HEK293 (cell line): Measurements from ENCODE around the gene OSBPL1A.

Experiments used
- BCL11A ChIP-seq: fragments of 450-650 bp; formaldehyde crosslinking; IDR thresholded peaks from 2 replicates; pipeline ENCODE4 v1.5.1; 2016; ENCODE audit warnings: low read depth, missing biosample characterization, missing genetic modification characterization
- HOXC10 ChIP-seq: sonication (generic); formaldehyde crosslinking; IDR thresholded peaks from 2 replicates; pipeline ENCODE4 v1.8.1; 2023; ENCODE audit warnings: mild to moderate bottlenecking, missing genetic modification reagents
- HOXD13 ChIP-seq: sonication (generic); formaldehyde crosslinking; IDR thresholded peaks from 2 replicates; pipeline ENCODE4 v1.8.0; 2022; ENCODE audit warnings: missing genetic modification reagents, borderline replicate concordance
- KLF16 ChIP-seq: fragments of 450-650 bp; formaldehyde crosslinking; IDR thresholded peaks from 2 replicates; pipeline ENCODE4 v1.5.1; 2017; ENCODE audit warnings: missing biosample characterization, missing genetic modification characterization
- KLF9 ChIP-seq: fragments of 450-650 bp; formaldehyde crosslinking; IDR thresholded peaks from 2 replicates; pipeline ENCODE4 v1.5.1; 2016; ENCODE audit warnings: missing biosample characterization, missing genetic modification characterization, low read depth
- OSR2 ChIP-seq: fragments of 450-650 bp; formaldehyde crosslinking; IDR thresholded peaks from 2 replicates; pipeline ENCODE4 v1.5.1; 2016; ENCODE audit warnings: missing biosample characterization, missing genetic modification characterization
- PRDM1 ChIP-seq: fragments of 450-650 bp; formaldehyde crosslinking; IDR thresholded peaks from 2 replicates; pipeline ENCODE4; 2016; ENCODE audit warnings: missing biosample characterization, missing genetic modification characterization
- SALL2 ChIP-seq: fragments of 450-650 bp; formaldehyde crosslinking; IDR thresholded peaks from 2 replicates; pipeline ENCODE4 v1.5.0; 2017; ENCODE audit warnings: missing biosample characterization, mild to moderate bottlenecking, missing genetic modification characterization, borderline replicate concordance
- SCRT1 ChIP-seq: fragments of 450-650 bp; formaldehyde crosslinking; IDR thresholded peaks from 2 replicates; pipeline ENCODE4 v1.5.1; 2016; ENCODE audit warnings: missing biosample characterization, missing genetic modification characterization, borderline replicate concordance
- ZNF202 ChIP-seq: fragments of 450-650 bp; formaldehyde crosslinking; IDR thresholded peaks from 2 replicates; pipeline ENCODE4 v1.5.1; 2016; ENCODE audit warnings: missing biosample characterization, missing genetic modification characterization, borderline replicate concordance
- ZNF23 ChIP-seq: fragments of 450-650 bp; formaldehyde crosslinking; IDR thresholded peaks from 2 replicates; pipeline ENCODE4 v1.5.1; 2016; ENCODE audit warnings: missing biosample characterization, missing genetic modification characterization, borderline replicate concordance
- ZNF501 ChIP-seq: fragments of 450-650 bp; formaldehyde crosslinking; IDR thresholded peaks from 2 replicates; pipeline ENCODE4 v1.5.1; 2016; ENCODE audit warnings: missing biosample characterization, missing genetic modification characterization
- ZNF510 ChIP-seq: fragments of 450-650 bp; formaldehyde crosslinking; IDR thresholded peaks from 2 replicates; pipeline ENCODE4 v1.5.1; 2018; ENCODE audit warnings: mild to moderate bottlenecking, missing genetic modification characterization, missing biosample characterization; ENCODE audit not compliant: insufficient replicate concordance
- ZNF549 ChIP-seq: fragments of 450-650 bp; IDR thresholded peaks from 2 replicates; pipeline ENCODE4 v1.5.1; 2018; ENCODE audit warnings: missing biosample characterization, missing genetic modification characterization, mild to moderate bottlenecking, inconsistent platforms, moderate library complexity
- ZNF596 ChIP-seq: fragments of 450-650 bp; IDR thresholded peaks from 2 replicates; pipeline ENCODE4 v1.5.0; 2018; ENCODE audit warnings: missing biosample characterization, mild to moderate bottlenecking, missing genetic modification characterization, moderate library complexity
- ZNF610 ChIP-seq: fragments of 450-650 bp; formaldehyde crosslinking; IDR thresholded peaks from 2 replicates; pipeline ENCODE4 v1.5.1; 2016; ENCODE audit warnings: missing biosample characterization, missing genetic modification characterization, borderline replicate concordance
- ZNF621 ChIP-seq: fragments of 450-650 bp; formaldehyde crosslinking; IDR thresholded peaks from 2 replicates; pipeline ENCODE4 v1.5.1; 2017; ENCODE audit warnings: missing biosample characterization, missing genetic modification characterization
- ZNF837 ChIP-seq: fragments of 450-650 bp; formaldehyde crosslinking; IDR thresholded peaks from 2 replicates; pipeline ENCODE4 v1.5.1; 2016; ENCODE audit warnings: missing biosample characterization, missing genetic modification characterization
- TF ChIP-seq, protein P1 (sequence below): fragments of 450-650 bp; formaldehyde crosslinking; optimal IDR thresholded peaks from 2 replicates; pipeline ENCODE3; 2016; ENCODE audit warnings: missing biosample characterization, mild to moderate bottlenecking, missing genetic modification characterization
- TF ChIP-seq, protein P2 (sequence below): fragments of 450-650 bp; formaldehyde crosslinking; conservative IDR thresholded peaks from 2 replicates; pipeline ENCODE4 v1.5.1; 2016; ENCODE audit warnings: low read depth, missing biosample characterization, missing genetic modification characterization
- TF ChIP-seq, protein P3 (sequence below): fragments of 450-650 bp; formaldehyde crosslinking; IDR thresholded peaks from 2 replicates; pipeline ENCODE4 v1.5.1; 2016; ENCODE audit warnings: missing biosample characterization, missing genetic modification characterization
- TF ChIP-seq, protein P4 (sequence below): fragments of 450-650 bp; formaldehyde crosslinking; IDR thresholded peaks from 2 replicates; pipeline ENCODE4 v1.5.1; 2017; ENCODE audit warnings: missing biosample characterization, missing genetic modification characterization
- TF ChIP-seq, protein P5 (sequence below): fragments of 450-650 bp; formaldehyde crosslinking; IDR thresholded peaks from 2 replicates; pipeline ENCODE4 v1.5.1; 2017; ENCODE audit warnings: missing biosample characterization, mild to moderate bottlenecking, missing genetic modification characterization, moderate library complexity
- TF ChIP-seq, protein P6 (sequence below): fragments of 450-650 bp; formaldehyde crosslinking; IDR thresholded peaks from 2 replicates; pipeline ENCODE4 v1.5.1; 2016; ENCODE audit warnings: missing biosample characterization, missing genetic modification characterization

OSBPL1A gene

DNA sequence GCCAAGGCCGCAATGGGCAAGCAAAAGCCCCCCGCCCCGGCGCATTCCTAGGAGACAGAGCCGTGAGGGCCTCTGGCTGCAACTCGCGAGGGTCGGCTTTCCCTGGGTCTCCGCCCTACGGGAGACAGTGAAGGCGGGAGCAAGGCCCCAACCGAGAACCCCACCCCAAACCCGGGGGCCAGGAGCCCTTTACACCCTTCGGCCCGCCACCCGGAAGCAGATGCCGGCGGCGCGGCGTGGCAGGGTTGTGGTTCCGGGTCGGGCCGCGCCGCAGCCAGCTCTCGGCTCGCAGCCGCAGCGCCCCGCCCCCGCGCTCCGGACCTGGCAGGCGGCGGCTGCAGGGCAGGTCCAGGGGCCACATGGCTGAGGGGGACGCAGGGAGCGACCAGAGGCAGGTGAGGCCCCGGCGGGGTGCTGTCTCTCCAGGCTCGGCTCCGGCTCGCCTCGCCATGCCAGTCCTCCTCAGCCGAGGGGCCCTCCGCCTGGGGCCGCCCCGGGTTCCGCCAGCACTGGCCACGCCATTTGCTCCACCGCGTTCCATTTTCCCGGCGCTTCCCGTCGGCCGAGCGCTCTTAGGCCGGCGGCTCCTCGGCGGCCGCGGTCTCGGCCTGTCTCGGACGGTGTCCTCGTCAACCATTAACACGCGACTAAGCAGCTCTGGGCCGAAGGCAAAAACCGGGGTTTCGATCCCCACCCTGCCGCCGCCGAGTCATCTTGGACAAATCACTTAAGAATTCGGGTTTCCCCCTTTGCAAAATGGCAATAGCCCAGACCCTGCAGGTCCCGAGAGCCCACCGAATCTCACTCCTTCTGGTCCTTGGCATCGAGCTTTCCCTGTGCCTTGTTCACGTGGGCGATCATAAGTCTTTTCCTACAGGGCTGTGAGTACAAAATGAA lies 29.0 kb upstream of the OSBPL1A start, which contains the start of gene IMPACT (continued):
- TF ChIP-seq, protein P1, sequence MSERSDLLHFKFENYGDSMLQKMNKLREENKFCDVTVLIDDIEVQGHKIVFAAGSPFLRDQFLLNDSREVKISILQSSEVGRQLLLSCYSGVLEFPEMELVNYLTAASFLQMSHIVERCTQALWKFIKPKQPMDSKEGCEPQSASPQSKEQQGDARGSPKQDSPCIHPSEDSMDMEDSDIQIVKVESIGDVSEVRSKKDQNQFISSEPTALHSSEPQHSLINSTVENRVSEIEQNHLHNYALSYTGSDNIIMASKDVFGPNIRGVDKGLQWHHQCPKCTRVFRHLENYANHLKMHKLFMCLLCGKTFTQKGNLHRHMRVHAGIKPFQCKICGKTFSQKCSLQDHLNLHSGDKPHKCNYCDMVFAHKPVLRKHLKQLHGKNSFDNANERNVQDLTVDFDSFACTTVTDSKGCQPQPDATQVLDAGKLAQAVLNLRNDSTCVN (tag by site-specific recombination), result peak; percentile 71
- TF ChIP-seq SCRT1 (tag by site-specific recombination) (no peak), SALL2 (tag by site-specific recombination) (no peak), KLF9 (tag by site-specific recombination) (peak; percentile 72), ZNF621 (tag by site-specific recombination) (no peak), ZNF549 (tag by site-specific recombination) (no peak; the same call in 1 of the 2 replicates), ZNF510 (tag by site-specific recombination) (no peak), ZNF837 (no peak), KLF16 (tag by site-specific recombination) (peak; percentile 86), ZNF596 (tag by site-specific recombination) (0 out of 2 replicates have a peak, but pooled peaks have one; percentile 30), OSR2 (tag by site-specific recombination) (no peak), ZNF23 (tag by site-specific recombination) (no peak), ZNF610 (no peak), HOXC10 (CRISPR knock-in tag) (no peak), BCL11A (tag by site-specific recombination) (0 out of 2 replicates have a peak, but pooled peaks have one; percentile 16), ZNF501 (tag by site-specific recombination) (peak; percentile 63; the same call in 1 of the 2 replicates), ZNF202 (tag by site-specific recombination) (no peak), PRDM1 (tag by site-specific recombination) (no peak), HOXD13 (CRISPR knock-in tag) (no peak)
- TF ChIP-seq, protein P2, sequence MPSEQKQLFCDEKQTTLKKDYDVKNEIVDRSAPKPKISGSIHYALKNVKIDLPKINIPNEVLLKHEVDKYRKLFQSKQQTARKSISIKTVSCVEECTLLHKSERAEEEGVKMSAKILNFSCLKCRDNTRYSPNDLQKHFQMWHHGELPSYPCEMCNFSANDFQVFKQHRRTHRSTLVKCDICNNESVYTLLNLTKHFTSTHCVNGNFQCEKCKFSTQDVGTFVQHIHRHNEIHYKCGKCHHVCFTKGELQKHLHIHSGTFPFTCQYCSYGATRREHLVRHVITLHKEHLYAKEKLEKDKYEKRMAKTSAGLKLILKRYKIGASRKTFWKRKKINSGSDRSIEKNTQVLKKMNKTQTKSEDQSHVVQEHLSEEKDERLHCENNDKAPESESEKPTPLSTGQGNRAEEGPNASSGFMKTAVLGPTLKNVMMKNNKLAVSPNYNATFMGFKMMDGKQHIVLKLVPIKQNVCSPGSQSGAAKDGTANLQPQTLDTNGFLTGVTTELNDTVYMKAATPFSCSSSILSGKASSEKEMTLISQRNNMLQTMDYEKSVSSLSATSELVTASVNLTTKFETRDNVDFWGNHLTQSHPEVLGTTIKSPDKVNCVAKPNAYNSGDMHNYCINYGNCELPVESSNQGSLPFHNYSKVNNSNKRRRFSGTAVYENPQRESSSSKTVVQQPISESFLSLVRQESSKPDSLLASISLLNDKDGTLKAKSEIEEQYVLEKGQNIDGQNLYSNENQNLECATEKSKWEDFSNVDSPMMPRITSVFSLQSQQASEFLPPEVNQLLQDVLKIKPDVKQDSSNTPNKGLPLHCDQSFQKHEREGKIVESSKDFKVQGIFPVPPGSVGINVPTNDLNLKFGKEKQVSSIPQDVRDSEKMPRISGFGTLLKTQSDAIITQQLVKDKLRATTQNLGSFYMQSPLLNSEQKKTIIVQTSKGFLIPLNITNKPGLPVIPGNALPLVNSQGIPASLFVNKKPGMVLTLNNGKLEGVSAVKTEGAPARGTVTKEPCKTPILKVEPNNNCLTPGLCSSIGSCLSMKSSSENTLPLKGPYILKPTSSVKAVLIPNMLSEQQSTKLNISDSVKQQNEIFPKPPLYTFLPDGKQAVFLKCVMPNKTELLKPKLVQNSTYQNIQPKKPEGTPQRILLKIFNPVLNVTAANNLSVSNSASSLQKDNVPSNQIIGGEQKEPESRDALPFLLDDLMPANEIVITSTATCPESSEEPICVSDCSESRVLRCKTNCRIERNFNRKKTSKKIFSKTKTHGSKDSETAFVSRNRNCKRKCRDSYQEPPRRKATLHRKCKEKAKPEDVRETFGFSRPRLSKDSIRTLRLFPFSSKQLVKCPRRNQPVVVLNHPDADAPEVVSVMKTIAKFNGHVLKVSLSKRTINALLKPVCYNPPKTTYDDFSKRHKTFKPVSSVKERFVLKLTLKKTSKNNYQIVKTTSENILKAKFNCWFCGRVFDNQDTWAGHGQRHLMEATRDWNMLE, result peak; percentile 100
- TF ChIP-seq, protein P3, sequence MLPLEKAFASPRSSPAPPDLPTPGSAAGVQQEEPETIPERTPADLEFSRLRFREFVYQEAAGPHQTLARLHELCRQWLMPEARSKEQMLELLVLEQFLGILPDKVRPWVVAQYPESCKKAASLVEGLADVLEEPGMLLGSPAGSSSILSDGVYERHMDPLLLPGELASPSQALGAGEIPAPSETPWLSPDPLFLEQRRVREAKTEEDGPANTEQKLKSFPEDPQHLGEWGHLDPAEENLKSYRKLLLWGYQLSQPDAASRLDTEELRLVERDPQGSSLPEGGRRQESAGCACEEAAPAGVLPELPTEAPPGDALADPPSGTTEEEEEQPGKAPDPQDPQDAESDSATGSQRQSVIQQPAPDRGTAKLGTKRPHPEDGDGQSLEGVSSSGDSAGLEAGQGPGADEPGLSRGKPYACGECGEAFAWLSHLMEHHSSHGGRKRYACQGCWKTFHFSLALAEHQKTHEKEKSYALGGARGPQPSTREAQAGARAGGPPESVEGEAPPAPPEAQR, result no peak
- TF ChIP-seq, protein P4, sequence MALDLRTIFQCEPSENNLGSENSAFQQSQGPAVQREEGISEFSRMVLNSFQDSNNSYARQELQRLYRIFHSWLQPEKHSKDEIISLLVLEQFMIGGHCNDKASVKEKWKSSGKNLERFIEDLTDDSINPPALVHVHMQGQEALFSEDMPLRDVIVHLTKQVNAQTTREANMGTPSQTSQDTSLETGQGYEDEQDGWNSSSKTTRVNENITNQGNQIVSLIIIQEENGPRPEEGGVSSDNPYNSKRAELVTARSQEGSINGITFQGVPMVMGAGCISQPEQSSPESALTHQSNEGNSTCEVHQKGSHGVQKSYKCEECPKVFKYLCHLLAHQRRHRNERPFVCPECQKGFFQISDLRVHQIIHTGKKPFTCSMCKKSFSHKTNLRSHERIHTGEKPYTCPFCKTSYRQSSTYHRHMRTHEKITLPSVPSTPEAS (tag by site-specific recombination), result no peak
- TF ChIP-seq, protein P5, sequence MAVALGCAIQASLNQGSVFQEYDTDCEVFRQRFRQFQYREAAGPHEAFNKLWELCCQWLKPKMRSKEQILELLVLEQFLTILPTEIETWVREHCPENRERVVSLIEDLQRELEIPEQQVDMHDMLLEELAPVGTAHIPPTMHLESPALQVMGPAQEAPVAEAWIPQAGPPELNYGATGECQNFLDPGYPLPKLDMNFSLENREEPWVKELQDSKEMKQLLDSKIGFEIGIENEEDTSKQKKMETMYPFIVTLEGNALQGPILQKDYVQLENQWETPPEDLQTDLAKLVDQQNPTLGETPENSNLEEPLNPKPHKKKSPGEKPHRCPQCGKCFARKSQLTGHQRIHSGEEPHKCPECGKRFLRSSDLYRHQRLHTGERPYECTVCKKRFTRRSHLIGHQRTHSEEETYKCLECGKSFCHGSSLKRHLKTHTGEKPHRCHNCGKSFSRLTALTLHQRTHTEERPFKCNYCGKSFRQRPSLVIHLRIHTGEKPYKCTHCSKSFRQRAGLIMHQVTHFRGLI (tag by site-specific recombination), result no peak
- TF ChIP-seq, protein P6, sequence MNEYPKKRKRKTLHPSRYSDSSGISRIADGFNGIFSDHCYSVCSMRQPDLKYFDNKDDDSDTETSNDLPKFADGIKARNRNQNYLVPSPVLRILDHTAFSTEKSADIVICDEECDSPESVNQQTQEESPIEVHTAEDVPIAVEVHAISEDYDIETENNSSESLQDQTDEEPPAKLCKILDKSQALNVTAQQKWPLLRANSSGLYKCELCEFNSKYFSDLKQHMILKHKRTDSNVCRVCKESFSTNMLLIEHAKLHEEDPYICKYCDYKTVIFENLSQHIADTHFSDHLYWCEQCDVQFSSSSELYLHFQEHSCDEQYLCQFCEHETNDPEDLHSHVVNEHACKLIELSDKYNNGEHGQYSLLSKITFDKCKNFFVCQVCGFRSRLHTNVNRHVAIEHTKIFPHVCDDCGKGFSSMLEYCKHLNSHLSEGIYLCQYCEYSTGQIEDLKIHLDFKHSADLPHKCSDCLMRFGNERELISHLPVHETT (tag by site-specific recombination), result no peak
